CD4-positive, alpha-beta T cell (primary cell): Measurements from ENCODE around the gene ATP1B2. TPM values are rescaled to one million over a fixed set of nuclear protein-coding genes. Genes with fewer than 3 reads are reported as not detected.

Source experiments
- ATAC-seq: fragments of 200-7000 bp; cut with Tn5 transposase; one replicate; pipeline ENCODE4 v1.10.0; 2022; ENCODE audit warnings: mild to moderate bottlenecking; ENCODE audit not compliant: poor library complexity
- CTCF ChIA-PET: fragments of 350-600 bp; sonication (Branson Sonifier 250); formaldehyde crosslinking; loops from one replicate; lab custom pipeline; 2021; ENCODE audit warnings: antibody characterized with exemption, inconsistent platforms; lab: Charles Lee
- POLR2A ChIA-PET: fragments of 350-600 bp; sonication (Branson Sonifier 250); formaldehyde crosslinking; loops from one replicate; lab custom pipeline; 2021; ENCODE audit warnings: antibody characterized with exemption, inconsistent platforms; lab: Charles Lee
- DNase-seq, 14 experiments: peaks; one replicate each; pipeline ENCODE4 v3.0.0-alpha.2; 2013 to 2020; ENCODE audit warnings: mixed read lengths in 2 of 14
- H3K27ac ChIP-seq, 2 donors: one replicate each; pipeline versions ENCODE4 v1.5.1 to v1.7.0; 2013; ENCODE audit warnings: low read length in 2 of 2, low read depth in 1 of 2, mild to moderate bottlenecking in 1 of 2
- H3K27me3 ChIP-seq, 2 experiments: 1 replicate in 1 of 2; 2 replicates in 1 of 2; pipeline versions ENCODE4 v1.6.1 to v1.7.0; 2013; ENCODE audit warnings: low read length in 2 of 2, control low read depth in 1 of 2, mild to moderate bottlenecking in 1 of 2, moderate library complexity in 1 of 2; ENCODE audit not compliant: insufficient read depth in 2 of 2, control insufficient read depth in 1 of 2
- H3K36me3 ChIP-seq: one replicate; pipeline ENCODE4 v1.6.1; 2013; ENCODE audit warnings: low read length, control low read depth; ENCODE audit not compliant: insufficient read depth
- H3K4me1 ChIP-seq: one replicate; pipeline ENCODE4 v1.6.1; 2013; ENCODE audit warnings: low read length, control low read depth; ENCODE audit not compliant: insufficient read depth
- H3K4me3 ChIP-seq: one replicate; pipeline ENCODE4 v1.5.1; 2013; ENCODE audit warnings: mild to moderate bottlenecking, low read length, moderate library complexity
- H3K9me3 ChIP-seq, 2 experiments: 1 replicate in 1 of 2; 2 replicates in 1 of 2; pipeline versions ENCODE4 v1.6.1 to v1.7.0; 2013; ENCODE audit warnings: low read length in 2 of 2, mild to moderate bottlenecking in 2 of 2, control low read depth in 1 of 2, moderate library complexity in 1 of 2; ENCODE audit not compliant: control insufficient read depth in 1 of 2, insufficient read depth in 1 of 2
- H3K27ac Mint-ChIP-seq: one replicate; pipeline ENCODE4 v1.8.0; 2020; ENCODE audit warnings: mixed read lengths
- H3K27me3 Mint-ChIP-seq: one replicate; pipeline ENCODE4 v1.8.0; 2021; ENCODE audit warnings: mixed read lengths
- H3K36me3 Mint-ChIP-seq: one replicate; pipeline ENCODE4 v1.8.0; 2021; ENCODE audit warnings: low read depth, mixed read lengths
- H3K4me1 Mint-ChIP-seq: one replicate; pipeline ENCODE4 v1.8.0; 2021; ENCODE audit warnings: low read depth, mixed read lengths
- H3K4me3 Mint-ChIP-seq: one replicate; pipeline ENCODE4 v1.8.0; 2020; ENCODE audit warnings: mild to moderate bottlenecking, mixed read lengths
- H3K9me3 Mint-ChIP-seq: one replicate; pipeline ENCODE4 v1.8.0; 2020; ENCODE audit warnings: mixed read lengths
- CTCF ChIP-seq: fragments of 200-600 bp; IDR thresholded peaks from one replicate; pipeline ENCODE4 v1.8.0; 2022; ENCODE audit warnings: antibody characterized with exemption, mild to moderate bottlenecking
- intact Hi-C, 2 experiments: fragments of 100-400 bp; cut with DNase I in 1 of 2; cut with micrococcal nuclease in 1 of 2; formaldehyde crosslinking; loops; one replicate each; pipeline versions ENCODE4 v1.15.1 to v1.9.0; 2023 to 2025; cut with DNase I, micrococcal nuclease
- total RNA-seq, 174 experiments: library from RNA in 2 of 174; stranded (reverse) in 2 of 174; gene quantifications; one replicate each; pipeline ENCODE4 v1.2.3 and lab custom pipeline; 2021 to 2026

The ATP1B2 gene
- total RNA-seq, 2 experiments from 2014 or later: 0.17 to 0.69 TPM

GRCh38 chr17:7633093-7633492, 17.6 kb upstream of the ATP1B2 start:
- no peak for ATAC-seq
- CTCF ChIA-PET: interaction anchor here (0.8 to 2.4 kb wide), 5 partner anchors 15 to 57 kb away, joined by 3 to 24 read pairs (median 5); partner anchors contain the start of genes ATP1B2, FXR2, TP53 and WRAP53
- Mint-ChIP-seq H3K4me3 (no peak overlapping the region), H3K4me1 (no peaks in the 10 kb centered on the region), H3K36me3 (no peaks in the 10 kb centered on the region), H3K9me3 (no peaks in the 10 kb centered on the region), H3K27me3 (no peaks in the 10 kb centered on the region), H3K27ac (no peak overlapping the region)
- H3K4me1 ChIP-seq: peaks cover 4% of the 10 kb centered on the region
- H3K9me3 ChIP-seq: no peaks in the 10 kb centered on the region
- POLR2A ChIA-PET: interaction anchor here (1.3 to 2.0 kb wide), 2 partner anchors 18 to 54 kb away, joined by 5 to 19 read pairs; partner anchors contain the start of genes FXR2, TP53 and WRAP53
- no peaks in the 10 kb centered on the region for H3K36me3 ChIP-seq
- intact Hi-C loops: loop anchor here (2.0 to 5.0 kb wide), 2 partner anchors 54 kb away; partner anchors contain the start of genes TP53 (in 2 of the 2) and WRAP53 (in 1 of the 2)
- no peak overlapping the region for H3K27ac ChIP-seq
- no peaks in the 10 kb centered on the region for H3K27me3 ChIP-seq
- TF ChIP-seq CTCF: no peak
- no peak overlapping the region for H3K4me3 ChIP-seq
- no peak for DNase-seq

GRCh38 chr17:7634384-7634783, 16.3 kb upstream of the ATP1B2 start:
- H3K27me3 Mint-ChIP-seq: no peaks in the 10 kb centered on the region
- Histone ChIP-seq H3K27ac (no peak overlapping the region), H3K36me3 (no peaks in the 10 kb centered on the region), H3K27me3 (no peaks in the 10 kb centered on the region), H3K4me1 (no peaks in the 10 kb centered on the region), H3K4me3 (no peak overlapping the region), H3K9me3 (no peaks in the 10 kb centered on the region)
- no peaks in the 10 kb centered on the region for H3K4me1 Mint-ChIP-seq
- H3K36me3 Mint-ChIP-seq: no peaks in the 10 kb centered on the region
- H3K27ac Mint-ChIP-seq: no peak overlapping the region
- ATAC-seq: no peak
- TF ChIP-seq CTCF: no peak
- H3K4me3 Mint-ChIP-seq: no peak overlapping the region
- intact Hi-C loops: loop anchor here in 1 of 2 experiments (5.0 kb wide), 1 partner anchor 53 kb away; the partner anchor contains the start of genes TP53 and WRAP53
- no peaks in the 10 kb centered on the region for H3K9me3 Mint-ChIP-seq
- ChIA-PET POLR2A (interaction anchor here (1.9 kb wide), 1 partner anchor 53 kb away, joined by 5 read pairs; the partner anchor contains the start of gene TP53), CTCF (interaction anchor here (1.3 kb wide), 1 partner anchor 54 kb away, joined by 4 read pairs; the partner anchor contains the start of gene WRAP53)
- DNase-seq: no peak

- no peak overlapping the region for H3K27ac ChIP-seq
Observed at GRCh38 chr17:7636163-7636562, 14.6 kb upstream of the ATP1B2 start.

More at GRCh38 chr17:7636163-7636562, 14.6 kb upstream of the ATP1B2 start:
- Histone ChIP-seq H3K27me3 (no peaks in the 10 kb centered on the region), H3K4me3 (no peak overlapping the region), H3K9me3 (no peaks in the 10 kb centered on the region), H3K36me3 (no peaks in the 10 kb centered on the region), H3K4me1 (no peaks in the 10 kb centered on the region)
- DNase-seq (no peak), ATAC-seq (no peak)
- no peak for TF ChIP-seq CTCF
- Mint-ChIP-seq H3K4me1 (no peaks in the 10 kb centered on the region), H3K27me3 (no peaks in the 10 kb centered on the region), H3K36me3 (no peaks in the 10 kb centered on the region), H3K4me3 (no peak overlapping the region), H3K9me3 (no peaks in the 10 kb centered on the region), H3K27ac (no peak overlapping the region)
- CTCF ChIA-PET: no interaction called here
- intact Hi-C loops: no loop called here
- POLR2A ChIA-PET: no interaction called here
